NCI-H748 (cell line): ENCODE results near the gene EIF2S3B.

Experiments used
- DNase-seq: peaks from one replicate; lab custom pipeline; 2025; ENCODE audit not compliant: unreplicated experiment; lab: John Stamatoyannopoulos, UW

The EIF2S3B gene

GRCh38 chr12:10554228-10554755 is 48.6 kb downstream of the EIF2S3B start:
- no peak for DNase-seq

- no peak for DNase-seq
Measured at GRCh38 chr12:10554756-10555481, 49.2 kb downstream of the EIF2S3B start.

- DNase-seq = no peak
Measured at GRCh38 chr12:10557329-10557728, 51.6 kb downstream of the EIF2S3B start.

DNA sequence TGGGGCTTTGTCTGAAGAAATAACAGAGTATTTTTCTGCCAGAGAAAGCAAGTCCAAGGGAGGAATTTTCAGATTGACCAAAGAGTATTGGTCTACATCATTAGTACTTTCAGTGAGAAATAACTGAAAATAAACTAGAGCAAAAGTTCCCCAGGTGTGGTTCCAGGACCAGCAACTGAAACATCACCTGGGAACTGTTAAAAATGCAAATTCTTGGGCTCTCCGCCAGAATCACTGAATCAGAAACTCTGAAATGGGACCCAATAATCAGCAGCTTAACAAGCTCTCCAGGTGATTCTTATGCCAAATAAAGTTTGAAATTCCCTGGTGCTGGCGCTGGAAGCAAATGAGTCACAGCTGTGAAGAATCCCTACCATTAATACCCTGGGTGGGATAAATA is 52.1 kb downstream of the EIF2S3B start:
- DNase-seq = no peak
